NB4 (cell line): ENCODE measurements around the gene CALHM3.

Experiments used
- DNase-seq: peaks from one replicate; pipeline ENCODE4 v3.0.0; 2010; ENCODE audit warnings: low read depth
- H3K4me3 ChIP-seq: one replicate; pipeline ENCODE4 v1.5.1; 2011; ENCODE audit warnings: mild to moderate bottlenecking, low read depth, low read length, moderate library complexity
- CTCF ChIP-seq: IDR thresholded peaks from one replicate; pipeline ENCODE4 v1.5.1; 2012; ENCODE audit warnings: low read depth, low read length
- MAX ChIP-seq: IDR thresholded peaks from 2 replicates; pipeline ENCODE4 v1.6.1; 2011; ENCODE audit warnings: low read depth, low read length
- MYC ChIP-seq: IDR thresholded peaks from 2 replicates; pipeline ENCODE4 v1.6.1; 2011; ENCODE audit warnings: low read depth, low read length
- POLR2A ChIP-seq: IDR thresholded peaks from 2 replicates; pipeline ENCODE4 v1.6.1; 2011; ENCODE audit warnings: mild to moderate bottlenecking; ENCODE audit not compliant: insufficient read length; ENCODE audit errors: extremely low read depth

CALHM3 gene

DNA sequence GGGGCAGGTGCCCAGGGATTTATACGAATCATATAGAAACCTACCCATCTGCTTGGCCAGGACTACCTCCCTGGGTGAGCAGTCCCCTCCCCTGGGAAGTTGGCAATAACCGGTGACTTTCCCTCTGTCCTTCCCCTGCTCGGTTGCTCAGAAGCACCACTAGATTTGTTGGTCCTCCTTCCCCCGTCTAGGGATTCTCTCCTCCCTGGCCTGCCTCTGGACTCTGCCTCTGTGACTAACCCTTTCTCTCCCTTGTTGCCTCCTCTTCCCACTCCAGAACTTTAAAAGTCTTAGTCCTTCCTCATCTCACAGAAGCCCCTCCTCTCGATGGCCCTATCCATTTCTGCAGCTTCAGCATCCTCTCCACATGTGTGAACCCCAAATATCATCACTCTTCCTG is 9.8 kb downstream of the CALHM3 start:
- TF ChIP-seq MYC (no peak), CTCF (no peak), POLR2A (no peak), MAX (no peak)
- no peak overlapping the region for H3K4me3 ChIP-seq
- DNase-seq = no peak

DNA sequence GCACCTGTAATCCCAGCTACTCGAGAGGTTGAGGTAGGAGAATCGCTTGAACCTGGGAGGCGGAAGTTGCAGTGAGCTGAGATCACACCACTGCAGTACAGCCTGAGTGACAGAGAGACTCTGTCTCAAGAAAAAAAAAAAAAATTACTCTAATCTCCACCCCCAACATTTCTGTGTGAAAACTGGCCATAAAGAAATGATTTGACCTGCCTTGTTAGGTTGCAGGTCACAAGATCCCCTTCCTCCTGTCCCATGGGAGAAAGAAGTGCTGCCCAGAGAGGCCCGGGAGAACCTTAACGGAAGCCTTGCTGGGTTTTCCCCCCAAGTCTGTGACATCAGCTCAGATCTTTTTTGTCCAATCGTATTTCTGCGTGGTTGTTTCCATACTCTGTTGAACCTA is 11.6 kb downstream of the CALHM3 start:
- no peak overlapping the region for H3K4me3 ChIP-seq
- DNase-seq = no peak
- no peak for TF ChIP-seq POLR2A
- TF ChIP-seq MAX = no peak
- TF ChIP-seq MYC = no peak
- TF ChIP-seq CTCF = no peak

DNA sequence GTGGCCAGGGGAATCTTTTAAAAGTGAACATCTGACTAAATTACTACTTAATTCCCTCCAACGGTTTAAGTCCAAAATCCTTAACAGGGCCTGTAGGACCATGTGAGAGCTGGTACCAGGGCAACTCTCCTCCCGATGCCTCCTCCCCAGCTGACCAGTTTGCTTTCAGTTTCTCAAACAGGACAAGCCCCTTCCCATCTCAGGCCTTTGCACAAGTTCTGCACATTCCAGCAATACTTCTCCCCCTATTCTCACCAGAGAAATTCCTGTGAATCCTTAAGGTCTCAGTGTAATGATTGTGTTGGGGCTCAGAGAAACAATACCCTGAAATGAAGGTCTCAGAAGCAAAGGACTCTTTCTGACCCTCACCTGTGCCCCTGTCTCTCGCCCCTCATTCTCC is 12.3 kb downstream of the CALHM3 start:
- TF ChIP-seq MAX = no peak
- TF ChIP-seq POLR2A = no peak
- no peak for TF ChIP-seq MYC
- no peak for TF ChIP-seq CTCF
- DNase-seq = no peak
- no peak overlapping the region for H3K4me3 ChIP-seq

DNA sequence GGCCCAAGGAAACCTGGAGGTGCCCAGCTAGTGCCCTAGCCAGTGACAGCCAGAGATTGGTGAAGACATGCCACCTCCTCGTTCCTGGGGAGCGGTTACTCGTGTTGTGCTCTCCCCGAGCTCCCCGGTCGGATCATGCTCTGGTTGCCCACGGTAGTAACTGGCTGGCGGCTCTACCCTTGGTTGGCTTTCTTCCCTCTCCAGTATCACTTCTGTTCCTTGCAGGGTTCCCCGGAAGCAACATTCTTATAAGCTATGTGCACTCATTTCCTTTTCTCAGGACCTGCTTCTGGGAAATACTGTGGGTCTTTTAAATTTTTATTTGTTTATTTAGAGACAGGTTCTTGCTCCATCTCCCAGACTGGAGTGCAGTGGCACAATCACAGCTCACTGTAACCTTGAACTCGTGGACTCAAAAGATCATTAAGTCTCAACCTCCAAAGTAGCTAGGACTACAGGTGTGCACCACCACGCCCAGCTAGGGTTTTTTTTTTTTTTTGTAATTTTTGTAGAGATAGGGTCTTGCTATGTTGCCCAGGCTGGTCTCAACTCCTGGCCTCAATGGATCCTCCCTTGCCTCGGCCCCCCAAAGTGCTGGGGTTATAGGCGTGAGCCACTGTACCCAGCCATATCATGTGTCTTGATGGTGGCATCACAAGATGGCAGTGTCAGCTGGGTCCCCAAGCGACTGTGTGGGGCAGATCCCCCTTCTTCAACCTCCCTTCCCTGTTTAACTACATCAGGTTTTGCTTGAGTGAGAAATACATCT is 13.4 kb downstream of the CALHM3 start:
- H3K4me3 ChIP-seq = no peak overlapping the region
- no peak for TF ChIP-seq POLR2A
- TF ChIP-seq CTCF = no peak
- TF ChIP-seq MYC = no peak
- TF ChIP-seq MAX = no peak
- no peak for DNase-seq

- no peak for TF ChIP-seq MAX
- no peak for TF ChIP-seq POLR2A
- TF ChIP-seq CTCF = no peak
- TF ChIP-seq MYC = no peak
- H3K4me3 ChIP-seq = no peak overlapping the region
- DNase-seq = no peak
These were observed 15.5 kb downstream of the CALHM3 start for GRCh38 chr10:103463499-103463898.

GRCh38 chr10:103459615-103460014 is 19.4 kb downstream of the CALHM3 start:
- TF ChIP-seq CTCF (no peak), MYC (no peak), MAX (no peak), POLR2A (no peak)
- DNase-seq = no peak
- H3K4me3 ChIP-seq = no peak overlapping the region
